GM21786 (cell line): Measurements from ENCODE around the gene MIDN.

ENCODE experiments used
- ATAC-seq: cut with Tn5 transposase; IDR thresholded peaks from one replicate; pipeline ENCODE4 v1.9.1; 2021; ENCODE audit not compliant: unreplicated experiment

Gene MIDN

GRCh38 chr19:1269478-1270212 lies 21.3 kb downstream of the MIDN start:
- peak; percentile 15 for ATAC-seq

GRCh38 chr19:1270213-1270853 lies 21.9 kb downstream of the MIDN start:
- ATAC-seq = no peak

- no peak for ATAC-seq
These were observed 22.6 kb downstream of the MIDN start for GRCh38 chr19:1270854-1271527.

- ATAC-seq = no peak
These were observed 23.4 kb downstream of the MIDN start for GRCh38 chr19:1271528-1272422.

GRCh38 chr19:1272423-1273262 lies 24.3 kb downstream of the MIDN start:
- ATAC-seq = no peak

GRCh38 chr19:1273263-1274041 lies 25.1 kb downstream of the MIDN start:
- ATAC-seq = no peak

GRCh38 chr19:1274081-1274851 lies 25.9 kb downstream of the MIDN start:
- no peak for ATAC-seq

- no peak for ATAC-seq
These were observed 26.5 kb downstream of the MIDN start for GRCh38 chr19:1274852-1275259.

- peak; percentile 70 for ATAC-seq
These were observed 27.0 kb downstream of the MIDN start, which contains the start of gene FAM174C for GRCh38 chr19:1275260-1275975. TSS of gene FAM174C (plus strand) at chr19:1275530. CDS start at chr19:1275550, 20 bp downstream.

- no peak for ATAC-seq
These were observed 27.7 kb downstream of the MIDN start for GRCh38 chr19:1275976-1276627.

- no peak for ATAC-seq
These were observed 28.2 kb downstream of the MIDN start for GRCh38 chr19:1276628-1277022.

GRCh38 chr19:1277061-1277460 lies 28.7 kb downstream of the MIDN start:
- ATAC-seq = no peak

- no peak for ATAC-seq
These were observed 29.7 kb downstream of the MIDN start for GRCh38 chr19:1278074-1278473.

- no peak for ATAC-seq
These were observed 30.6 kb downstream of the MIDN start for GRCh38 chr19:1278713-1279660.

- no peak for ATAC-seq
These were observed 31.5 kb downstream of the MIDN start for GRCh38 chr19:1279782-1280341.
